ENCODE measurements around the gene KSR2. TPM values are rescaled to one million over a fixed set of nuclear protein-coding genes. Genes with fewer than 3 reads are reported as not detected.

The KSR2 gene
- total RNA-seq, 4 donors from 2014 or later: 0.02 to 0.10 TPM; not detected in 2

DNA sequence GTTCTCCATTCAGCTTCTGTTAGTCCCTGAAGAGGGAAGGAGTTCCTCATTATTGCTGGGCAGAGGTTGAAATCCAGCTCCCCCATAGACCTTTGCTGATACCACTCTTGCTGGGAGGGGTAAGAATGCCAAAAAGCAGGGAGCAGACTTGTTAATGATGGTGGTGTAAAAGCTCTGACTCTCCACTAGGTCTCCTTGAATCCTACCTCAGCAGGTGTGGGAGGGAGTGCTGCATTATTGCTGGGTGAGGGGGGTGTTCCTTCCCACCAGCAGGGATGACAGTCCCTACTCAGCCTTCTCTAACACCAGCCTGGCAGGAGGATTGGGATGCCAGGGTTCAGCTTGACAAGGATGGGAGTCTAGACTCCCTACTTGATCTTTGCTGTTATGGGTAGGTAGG lies 421.6 kb downstream of the KSR2 start:
- no peak overlapping the region for H3K4me3 ChIP-seq
- in situ Hi-C loops (cut with MboI; ENCODE audit: low sequenced_read_pairs in 4 of 4): no loop called here
- ATAC-seq (no peak), DNase-seq (no peak)
- no peaks in the 10 kb centered on the region for H3K27me3 ChIP-seq
- intact Hi-C loops (cut with DNase I; ENCODE audit: low total_unique reads): no loop called here
- H3K27ac ChIP-seq: no peak overlapping the region
- H3K36me3 ChIP-seq: no peaks in the 10 kb centered on the region
- TF ChIP-seq, protein P1, sequence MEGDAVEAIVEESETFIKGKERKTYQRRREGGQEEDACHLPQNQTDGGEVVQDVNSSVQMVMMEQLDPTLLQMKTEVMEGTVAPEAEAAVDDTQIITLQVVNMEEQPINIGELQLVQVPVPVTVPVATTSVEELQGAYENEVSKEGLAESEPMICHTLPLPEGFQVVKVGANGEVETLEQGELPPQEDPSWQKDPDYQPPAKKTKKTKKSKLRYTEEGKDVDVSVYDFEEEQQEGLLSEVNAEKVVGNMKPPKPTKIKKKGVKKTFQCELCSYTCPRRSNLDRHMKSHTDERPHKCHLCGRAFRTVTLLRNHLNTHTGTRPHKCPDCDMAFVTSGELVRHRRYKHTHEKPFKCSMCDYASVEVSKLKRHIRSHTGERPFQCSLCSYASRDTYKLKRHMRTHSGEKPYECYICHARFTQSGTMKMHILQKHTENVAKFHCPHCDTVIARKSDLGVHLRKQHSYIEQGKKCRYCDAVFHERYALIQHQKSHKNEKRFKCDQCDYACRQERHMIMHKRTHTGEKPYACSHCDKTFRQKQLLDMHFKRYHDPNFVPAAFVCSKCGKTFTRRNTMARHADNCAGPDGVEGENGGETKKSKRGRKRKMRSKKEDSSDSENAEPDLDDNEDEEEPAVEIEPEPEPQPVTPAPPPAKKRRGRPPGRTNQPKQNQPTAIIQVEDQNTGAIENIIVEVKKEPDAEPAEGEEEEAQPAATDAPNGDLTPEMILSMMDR (IDR thresholded peaks at IDR 0.05 in 4 of 5, conservative IDR thresholded peaks at IDR 0.05 in 1 of 5): no peak
- no peak for TF ChIP-seq POLR2A (IDR thresholded peaks at IDR 0.05)
- no peaks in the 10 kb centered on the region for H3K9me3 ChIP-seq
- peaks cover 10 to 11% of the 10 kb centered on the region in 2 donors for H3K4me1 ChIP-seq

DNA sequence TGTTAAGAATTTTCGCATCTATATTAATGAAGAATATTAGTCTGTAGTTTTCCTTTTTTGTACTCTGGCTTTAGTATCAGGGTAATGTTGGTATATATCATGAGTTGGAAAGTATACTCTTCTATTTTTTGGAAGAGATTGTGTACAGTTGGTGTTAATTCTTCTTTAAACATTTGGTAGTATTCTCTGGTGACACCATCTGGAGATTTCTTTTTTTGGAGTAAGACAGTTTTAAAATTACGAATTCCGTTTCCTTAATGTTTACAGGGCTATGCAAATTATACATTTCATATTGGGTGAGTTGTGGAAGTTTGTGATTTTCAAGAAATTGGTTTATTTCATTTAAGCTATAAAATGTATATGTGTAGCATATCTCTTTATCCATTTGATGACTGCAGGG lies 423.6 kb downstream of the KSR2 start:
- TF ChIP-seq, protein P1 (IDR thresholded peaks at IDR 0.05 in 4 of 5, conservative IDR thresholded peaks at IDR 0.05 in 1 of 5): no peak
- no peak for TF ChIP-seq POLR2A (IDR thresholded peaks at IDR 0.05)
- no peaks in the 10 kb centered on the region for H3K9me3 ChIP-seq
- in situ Hi-C loops (cut with MboI; ENCODE audit: low sequenced_read_pairs in 4 of 4) (no loop called here), intact Hi-C loops (cut with DNase I; ENCODE audit: low total_unique reads) (no loop called here)
- H3K36me3 ChIP-seq: no peaks in the 10 kb centered on the region
- no peaks in the 10 kb centered on the region for H3K4me1 ChIP-seq
- no peaks in the 10 kb centered on the region for H3K27me3 ChIP-seq
- H3K4me3 ChIP-seq: no peak overlapping the region
- no peak overlapping the region for H3K27ac ChIP-seq
- no peak for ATAC-seq
- DNase-seq: no peak

DNA sequence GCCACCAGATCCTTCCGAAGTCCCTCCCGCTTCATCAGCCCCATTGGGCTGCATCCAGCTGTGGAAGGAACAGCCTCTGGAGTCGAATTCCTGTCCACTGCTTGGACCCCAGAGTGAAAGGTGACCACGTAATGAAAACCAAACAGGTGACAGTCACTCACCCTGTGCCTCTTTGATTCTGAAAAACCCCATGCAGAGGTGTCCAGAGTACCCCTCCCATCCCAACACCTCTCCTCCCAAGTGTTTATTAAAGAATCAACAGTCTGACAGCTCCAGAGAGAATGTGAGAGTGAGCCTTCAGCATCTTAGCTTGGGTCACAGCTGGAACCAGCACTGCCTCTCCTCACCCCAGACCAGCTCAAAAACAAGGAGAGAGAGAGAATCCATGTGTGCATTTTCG lies 428.8 kb downstream of the KSR2 start:
- Histone ChIP-seq H3K27me3 (no peaks in the 10 kb centered on the region), H3K4me3 (no peak overlapping the region), H3K36me3 (no peaks in the 10 kb centered on the region), H3K27ac (no peak overlapping the region), H3K4me1 (no peaks in the 10 kb centered on the region), H3K9me3 (no peaks in the 10 kb centered on the region)
- no peak for ATAC-seq
- in situ Hi-C loops (cut with MboI; ENCODE audit: low sequenced_read_pairs in 4 of 4): no loop called here
- no peak for TF ChIP-seq POLR2A (IDR thresholded peaks at IDR 0.05)
- TF ChIP-seq, protein P1 (IDR thresholded peaks at IDR 0.05 in 4 of 5, conservative IDR thresholded peaks at IDR 0.05 in 1 of 5): no peak
- no peak for DNase-seq
- intact Hi-C loops (cut with DNase I; ENCODE audit: low total_unique reads): no loop called here

DNA sequence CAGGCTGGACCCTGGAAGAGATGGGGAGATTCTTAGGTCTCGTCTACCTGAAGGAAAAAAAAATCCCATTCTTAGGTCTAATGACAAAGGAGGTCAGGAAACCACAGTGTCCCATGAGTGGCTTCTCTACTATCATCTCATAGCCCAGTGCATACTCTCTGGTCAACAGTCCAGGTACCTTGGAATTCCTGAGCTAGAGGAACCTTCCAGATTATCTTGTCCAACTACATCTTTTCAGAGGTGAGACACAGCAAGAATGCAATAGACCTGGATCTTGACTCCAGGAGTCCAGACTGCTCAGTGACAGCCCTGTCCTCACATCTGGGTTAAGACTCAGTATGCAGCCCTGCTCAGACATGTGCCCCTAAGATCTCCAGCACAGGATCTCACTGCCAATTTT lies 429.9 kb downstream of the KSR2 start:
- intact Hi-C loops (cut with DNase I; ENCODE audit: low total_unique reads) (no loop called here), in situ Hi-C loops (cut with MboI; ENCODE audit: low sequenced_read_pairs in 4 of 4) (no loop called here)
- DNase-seq (no peak), ATAC-seq (no peak)
- no peaks in the 10 kb centered on the region for H3K36me3 ChIP-seq
- TF ChIP-seq, protein P1 (IDR thresholded peaks at IDR 0.05 in 4 of 5, conservative IDR thresholded peaks at IDR 0.05 in 1 of 5): no peak
- no peak for TF ChIP-seq POLR2A (IDR thresholded peaks at IDR 0.05)
- no peaks in the 10 kb centered on the region for H3K9me3 ChIP-seq
- H3K4me1 ChIP-seq: peaks cover 6 to 7% of the 10 kb centered on the region in 2 donors
- no peak overlapping the region for H3K27ac ChIP-seq
- no peaks in the 10 kb centered on the region for H3K27me3 ChIP-seq
- H3K4me3 ChIP-seq: no peak overlapping the region

DNA sequence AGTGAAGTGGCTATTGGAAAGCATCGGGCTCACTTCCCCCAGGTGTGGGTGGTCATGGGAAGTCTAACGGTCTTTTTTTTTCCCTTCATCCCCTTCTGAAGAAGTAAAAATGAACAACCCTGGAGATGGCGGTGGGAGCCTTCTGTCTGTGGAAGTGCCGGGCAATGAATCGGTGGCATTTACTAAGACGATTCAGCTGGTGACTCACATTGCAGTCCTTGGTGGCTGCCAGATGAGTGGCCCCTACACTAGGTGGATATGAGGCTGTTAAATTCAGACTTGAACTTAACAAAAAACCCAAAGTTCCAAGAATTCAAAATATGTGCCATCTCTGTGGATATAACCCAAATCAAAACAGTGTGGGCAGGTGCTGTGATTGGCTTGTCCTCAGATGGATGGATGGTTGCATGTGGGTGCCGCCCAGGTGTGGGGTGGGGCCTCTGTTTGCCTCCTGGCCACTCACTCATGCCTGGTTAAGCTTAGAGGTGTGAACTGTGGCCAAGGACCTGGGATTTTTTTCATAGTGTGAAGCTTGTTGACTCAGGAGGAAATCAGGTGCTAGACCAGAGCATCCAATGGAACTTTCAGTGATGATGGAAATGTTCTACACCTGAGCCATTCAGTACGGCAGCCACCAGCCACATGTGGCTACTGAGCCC lies 430.6 kb downstream of the KSR2 start:
- DNase-seq (no peak), ATAC-seq (no peak)
- H3K4me3 ChIP-seq: no peak overlapping the region
- H3K4me1 ChIP-seq: peaks cover 10 to 12% of the 10 kb centered on the region in 2 donors
- intact Hi-C loops (cut with DNase I; ENCODE audit: low total_unique reads): no loop called here
- H3K36me3 ChIP-seq: no peaks in the 10 kb centered on the region
- in situ Hi-C loops (cut with MboI; ENCODE audit: low sequenced_read_pairs in 4 of 4): no loop called here
- no peak overlapping the region for H3K27ac ChIP-seq
- TF ChIP-seq, protein P1 (IDR thresholded peaks at IDR 0.05 in 4 of 5, conservative IDR thresholded peaks at IDR 0.05 in 1 of 5): no peak
- no peak for TF ChIP-seq POLR2A (IDR thresholded peaks at IDR 0.05)
- no peaks in the 10 kb centered on the region for H3K9me3 ChIP-seq
- H3K27me3 ChIP-seq: no peaks in the 10 kb centered on the region

All from gastrocnemius medialis (tissue), 4 donors.